IPS-18c (cell line): ENCODE data around the gene MGST1.
"Not testable (repeated sequence)": the region's sequence is repeated elsewhere in the genome, so short reads cannot be mapped to it uniquely, and the experiment has no call there.

Experiments used
- H3K4me3 ChIP-seq: 2 replicates; pipeline ENCODE4 v1.7.0; 2013; ENCODE audit warnings: low read depth, mild to moderate bottlenecking, low read length, moderate library complexity; ENCODE audit not compliant: insufficient read depth
- H3K9me3 ChIP-seq: one replicate; pipeline ENCODE4 v1.6.1; 2013; ENCODE audit warnings: mild to moderate bottlenecking, low read length, moderate library complexity; ENCODE audit not compliant: control insufficient read depth, insufficient read depth

MGST1 gene

DNA sequence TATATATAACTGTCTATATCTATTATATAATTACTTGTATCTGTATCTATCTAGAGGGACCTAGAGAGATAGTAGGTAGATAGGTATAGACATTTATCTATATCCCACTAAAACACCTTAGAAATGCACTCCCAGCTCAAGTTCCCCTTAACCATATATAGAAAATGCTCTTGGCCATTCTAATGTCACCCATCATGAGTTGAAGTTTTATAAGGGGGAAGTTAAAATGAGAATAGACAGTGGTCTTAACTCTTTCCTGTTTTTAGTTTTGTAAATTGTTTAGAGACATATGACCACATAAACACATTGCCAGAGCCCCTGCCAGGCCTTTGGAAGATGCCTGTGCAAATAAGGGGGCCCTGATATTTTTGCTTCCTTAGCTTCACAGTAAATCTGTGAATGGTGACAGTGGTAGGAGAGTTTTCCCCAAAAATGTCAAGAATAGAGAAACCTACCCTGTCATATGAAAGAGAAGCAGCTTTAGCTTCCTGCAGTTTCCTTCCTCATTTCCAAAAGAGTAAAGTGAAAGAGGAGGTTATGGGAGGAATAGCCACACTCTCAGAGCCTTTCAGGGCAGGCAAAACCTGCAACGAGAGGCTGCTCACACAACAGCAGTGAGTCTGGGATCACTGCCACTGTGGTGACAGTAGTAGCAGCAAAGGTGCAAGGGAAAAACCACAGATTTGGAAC is 45.5 kb downstream of the MGST1 start:
- peaks cover 3% of the 10 kb centered on the region for H3K9me3 ChIP-seq
- H3K4me3 ChIP-seq: no peak overlapping the region

DNA sequence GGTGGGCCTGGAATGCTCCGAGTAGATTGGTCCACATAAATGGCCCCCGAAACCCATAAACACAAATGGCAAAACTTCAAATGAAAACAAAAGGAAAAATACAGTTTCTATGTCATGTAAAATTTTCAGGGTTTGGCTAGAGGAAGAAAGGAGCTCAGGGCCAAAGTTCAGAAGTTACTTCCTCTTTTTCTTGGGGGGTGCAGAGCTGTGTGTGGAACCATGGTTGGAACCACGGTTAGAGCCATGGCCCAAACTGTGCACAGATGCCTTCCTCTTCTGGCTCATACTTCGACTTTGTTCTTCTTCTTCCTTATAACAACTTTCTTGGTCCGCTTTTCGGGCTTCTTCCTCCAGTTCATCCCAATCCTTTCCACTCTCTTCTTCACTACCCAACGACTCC is 51.7 kb downstream of the MGST1 start:
- Histone ChIP-seq H3K4me3 (no peak overlapping the region), H3K9me3 (peaks cover 3% of the 10 kb centered on the region)

DNA sequence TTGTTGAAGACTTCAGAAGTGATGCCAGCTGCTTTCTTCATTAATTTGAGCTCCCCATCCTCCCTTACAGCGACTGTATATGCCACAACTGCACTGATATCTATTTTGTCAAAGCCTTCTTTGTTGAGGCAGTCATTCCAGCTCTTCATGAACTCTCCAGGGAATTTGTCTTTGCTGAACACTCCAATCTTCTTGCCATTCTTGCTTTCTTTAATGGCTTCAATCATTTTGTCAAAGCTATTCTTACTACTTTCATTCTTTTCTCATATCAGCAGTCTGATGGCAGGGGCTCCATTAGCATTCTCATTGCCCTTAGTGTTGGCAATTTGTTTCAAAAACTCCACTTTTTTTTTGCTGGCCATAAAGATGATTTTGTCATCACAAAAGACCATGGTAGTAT is 54.4 kb downstream of the MGST1 start:
- H3K4me3 ChIP-seq, H3K9me3 ChIP-seq: not testable (repeated sequence)

DNA sequence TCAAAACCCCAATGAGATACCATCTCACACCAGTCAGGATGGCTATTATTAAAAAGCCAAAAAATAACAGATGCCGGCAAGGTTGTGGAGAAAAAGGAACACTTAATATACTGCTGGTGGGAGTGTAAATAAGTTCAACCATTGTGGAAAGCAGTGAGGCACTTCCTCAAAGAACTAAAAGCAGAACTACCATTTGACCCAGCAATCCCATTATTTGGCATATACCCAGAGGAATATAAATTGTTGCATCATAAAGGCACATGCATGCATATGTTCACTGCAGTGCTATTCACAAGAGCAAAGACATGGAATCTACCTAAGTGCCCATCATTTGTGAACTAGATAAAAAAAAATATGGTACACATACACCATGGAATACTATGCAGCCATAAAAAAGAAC is 59.9 kb downstream of the MGST1 start:
- H3K9me3 ChIP-seq: no peaks in the 10 kb centered on the region
- H3K4me3 ChIP-seq: no peak overlapping the region
